ENCODE results near the gene CHURC1.
"Not testable (repeated sequence)": the region's sequence is repeated elsewhere in the genome, so short reads cannot be mapped to it uniquely, and the experiment has no call there.

Gene CHURC1

GRCh38 chr14:64910847-64911495 lies 3.3 kb upstream of the CHURC1 start:
- DNase-seq: no peak

DNA sequence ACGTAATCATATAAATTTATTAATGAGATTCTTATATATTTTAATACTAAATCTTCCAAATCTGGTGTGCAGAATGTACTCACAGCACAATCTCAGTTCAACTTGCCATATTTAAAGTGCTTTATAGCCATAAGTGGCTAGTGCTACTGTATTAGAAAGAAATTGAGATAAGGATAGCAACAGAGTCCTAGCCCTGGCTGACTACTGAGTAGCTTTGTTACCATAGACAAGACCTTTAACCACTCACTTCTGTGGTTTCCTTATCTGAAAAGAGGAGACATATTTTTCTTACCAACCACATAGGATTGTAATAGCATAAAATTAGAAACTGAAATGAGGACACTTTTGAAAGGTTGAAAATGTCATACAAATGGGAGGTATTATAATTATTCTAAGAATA lies 2.0 kb upstream of the CHURC1 start:
- DNase-seq: no peak

GRCh38 chr14:64913477-64913876 lies 778 bp upstream of the CHURC1 start:
- DNase-seq: not testable (repeated sequence)

GRCh38 chr14:64915029-64915424 lies 772 bp downstream of the CHURC1 start:
- peak; percentile 5 for DNase-seq

- DNase-seq: no peak
Measured at GRCh38 chr14:64915797-64916196, 1.5 kb downstream of the CHURC1 start.

DNA sequence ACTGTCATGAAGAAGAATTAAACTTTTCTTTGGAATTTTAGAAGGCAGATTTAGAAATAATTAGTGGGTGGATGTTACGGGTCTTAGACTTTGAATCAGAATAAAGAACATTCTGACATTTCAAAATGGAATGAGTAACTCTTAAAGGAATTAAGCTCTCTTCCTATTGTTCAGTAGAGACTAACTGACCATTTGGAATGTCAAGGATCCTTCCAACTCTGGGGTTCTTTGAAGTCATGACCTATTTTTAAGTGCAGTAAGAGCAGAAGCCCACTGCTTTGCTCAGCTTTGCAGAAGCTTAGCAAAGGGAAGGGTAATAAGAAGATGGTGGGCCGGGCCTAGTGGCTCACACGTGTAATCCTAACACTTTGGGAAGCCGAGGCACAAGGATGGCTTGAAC lies 4.0 kb downstream of the CHURC1 start:
- DNase-seq: no peak

- no peak for DNase-seq
Measured at GRCh38 chr14:64919215-64919614, 5.0 kb downstream of the CHURC1 start.

GRCh38 chr14:64919618-64920017 lies 5.4 kb downstream of the CHURC1 start:
- DNase-seq: no peak

GRCh38 chr14:64920465-64920864 lies 6.2 kb downstream of the CHURC1 start:
- no peak for DNase-seq

- no peak for DNase-seq
Measured at GRCh38 chr14:64923015-64923414, 8.8 kb downstream of the CHURC1 start.

GRCh38 chr14:64926398-64926995 lies 12.2 kb downstream of the CHURC1 start:
- DNase-seq: no peak

GRCh38 chr14:64927031-64927430 lies 12.8 kb downstream of the CHURC1 start:
- no peak for DNase-seq

DNA sequence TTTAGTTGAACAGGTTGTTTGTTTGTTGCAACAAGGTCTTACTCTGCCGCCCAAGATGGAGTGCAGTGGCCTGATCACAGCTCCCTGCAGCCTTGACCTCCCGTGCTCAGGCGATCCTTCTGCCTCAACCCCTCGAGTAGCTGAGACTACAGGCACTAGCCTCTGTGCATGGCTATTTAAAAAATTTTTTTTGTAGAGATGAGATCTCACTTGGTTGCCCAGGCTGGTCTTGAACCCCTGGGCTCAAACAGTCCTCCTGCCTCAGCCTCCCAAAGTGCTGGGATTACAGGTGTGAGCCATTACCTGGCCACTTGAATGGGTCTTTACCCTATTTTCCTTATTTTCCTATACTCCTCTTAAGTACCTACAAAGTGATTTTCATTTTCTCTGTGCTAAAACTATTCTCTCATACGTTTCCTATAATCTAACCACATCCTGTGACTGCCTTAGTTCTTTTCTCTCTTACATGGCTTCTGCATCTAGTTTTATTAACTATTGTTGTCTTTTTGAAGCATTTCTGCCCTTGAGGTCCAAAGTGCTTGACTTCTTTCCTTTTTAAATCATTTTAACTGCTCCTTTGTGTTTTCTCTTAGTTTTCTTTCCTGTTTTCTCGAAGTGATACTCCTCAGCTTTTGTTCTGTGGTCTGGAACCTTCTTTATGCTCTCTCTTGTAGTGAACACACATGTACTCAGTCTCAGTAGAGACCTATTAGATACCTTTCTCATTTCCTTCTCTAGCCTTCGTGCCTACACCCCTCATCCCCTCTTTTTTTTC lies 14.2 kb downstream of the CHURC1 start:
- DNase-seq: peak; percentile 43

DNA sequence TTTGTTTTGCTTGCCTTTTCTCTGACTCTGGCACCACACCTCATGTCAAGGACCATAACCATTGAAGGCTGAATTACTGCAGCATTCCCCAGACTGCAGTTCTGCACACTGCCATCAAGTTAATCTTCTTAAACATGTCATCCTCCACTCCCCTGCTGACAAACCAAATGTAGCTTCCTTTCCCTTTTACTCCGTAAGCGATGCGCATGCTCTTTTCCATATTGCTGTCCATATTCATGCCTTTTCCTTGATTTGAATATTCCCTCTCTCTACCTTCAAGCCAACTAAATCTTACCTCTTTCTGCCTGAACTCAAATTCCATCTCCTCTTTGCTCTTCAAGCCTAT lies 14.7 kb downstream of the CHURC1 start:
- DNase-seq: no peak

DNA sequence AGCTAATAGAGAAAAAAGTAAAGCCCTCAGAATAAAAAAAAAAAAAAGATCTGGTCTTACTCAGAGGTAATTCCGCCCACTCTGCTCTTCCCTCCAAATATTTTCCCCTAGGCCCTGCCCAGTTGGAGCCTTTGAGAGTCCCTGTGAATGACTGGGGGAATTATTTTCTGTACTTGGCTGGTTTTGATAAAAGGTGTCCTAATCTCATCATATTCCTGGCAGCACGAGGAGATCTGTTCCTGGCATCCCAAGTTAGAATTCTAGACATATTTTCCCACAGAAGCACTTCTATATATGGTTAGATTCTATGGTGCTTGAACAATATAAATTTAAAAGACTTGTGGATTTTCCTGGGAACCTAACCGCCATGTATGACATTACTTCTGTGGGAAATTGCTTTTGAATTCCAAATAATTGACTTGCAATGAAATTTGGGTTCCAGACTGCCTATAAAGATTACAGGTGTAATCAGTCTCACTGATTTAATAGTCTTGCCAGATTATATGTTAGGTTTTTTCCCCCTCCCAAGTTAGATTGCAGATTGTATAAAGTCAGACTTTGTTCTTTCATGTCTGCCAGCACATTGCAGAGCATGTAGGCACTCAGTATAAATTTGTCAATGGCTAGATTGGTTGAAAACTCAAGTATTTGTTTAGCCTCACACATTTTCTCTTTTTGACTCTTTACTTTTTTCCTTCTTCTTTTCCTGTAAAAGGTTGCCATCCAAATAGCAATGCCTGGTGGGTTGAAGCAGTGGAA lies 16.0 kb downstream of the CHURC1 start:
- DNase-seq: no peak

DNA sequence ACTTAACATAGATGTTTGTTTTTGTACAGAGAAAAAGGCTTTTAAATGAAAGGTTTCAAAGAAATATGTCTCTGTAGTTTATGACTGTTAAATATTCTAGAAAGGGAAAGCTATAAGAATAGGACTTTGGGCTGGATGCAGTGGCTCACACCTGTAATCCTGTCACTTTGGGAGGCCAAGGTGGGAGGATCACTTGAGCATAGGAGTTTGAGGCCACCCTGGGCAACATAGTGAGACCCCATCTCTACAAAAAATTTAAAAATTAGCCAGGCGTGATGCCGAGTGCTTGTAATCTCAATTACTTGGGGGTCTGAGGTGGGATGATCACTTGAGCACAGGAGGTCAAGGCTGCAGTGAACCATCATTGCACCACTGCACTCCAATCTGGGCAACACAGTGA lies 16.9 kb downstream of the CHURC1 start:
- DNase-seq: no peak

- DNase-seq: no peak
Measured at GRCh38 chr14:64932231-64932630, 18.0 kb downstream of the CHURC1 start.

GRCh38 chr14:64934338-64934929 lies 20.2 kb downstream of the CHURC1 start:
- no peak for DNase-seq

DNA sequence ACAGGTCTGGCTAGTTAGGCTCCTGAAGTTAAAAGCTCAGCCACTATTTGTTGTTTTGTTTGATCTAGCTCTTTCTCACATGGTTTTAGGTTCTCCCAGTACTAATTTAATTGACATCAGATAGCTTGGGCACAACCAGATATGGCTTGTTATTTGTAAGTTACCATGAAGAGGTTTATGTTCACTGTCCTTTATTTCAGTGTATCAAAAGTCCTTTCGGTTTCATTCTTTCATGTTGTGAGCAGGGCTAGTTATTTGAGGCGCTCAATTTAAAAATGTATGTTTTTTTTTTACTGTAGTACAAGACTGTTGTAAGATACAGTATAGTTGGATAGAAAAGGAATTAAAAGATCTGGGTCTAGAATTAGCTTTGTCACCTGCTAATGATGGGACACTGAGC lies 21.3 kb downstream of the CHURC1 start:
- peak; percentile 20 for DNase-seq

- no peak for DNase-seq
Measured at GRCh38 chr14:64937171-64937820, 23.0 kb downstream of the CHURC1 start.

GRCh38 chr14:64937821-64938193 lies 23.6 kb downstream of the CHURC1 start:
- DNase-seq: no peak

GRCh38 chr14:64938972-64939816 lies 24.9 kb downstream of the CHURC1 start:
- no peak for DNase-seq
